Embryonic facial prominence (tissue), 1 donor: Measurements from ENCODE around the gene EEF1AKMT2.
"Not testable (repeated sequence)": the region's sequence is repeated elsewhere in the genome, so short reads cannot be mapped to it uniquely, and the experiment has no call there.

ENCODE experiments used
- DNase-seq: peaks from one replicate; pipeline ENCODE4 v3.0.0-alpha.2; 2016; ENCODE audit errors: extremely low spot score

Gene EEF1AKMT2

GRCh38 chr10:124755581-124755980, 36.1 kb downstream of the EEF1AKMT2 start:
- no peak for DNase-seq

DNA sequence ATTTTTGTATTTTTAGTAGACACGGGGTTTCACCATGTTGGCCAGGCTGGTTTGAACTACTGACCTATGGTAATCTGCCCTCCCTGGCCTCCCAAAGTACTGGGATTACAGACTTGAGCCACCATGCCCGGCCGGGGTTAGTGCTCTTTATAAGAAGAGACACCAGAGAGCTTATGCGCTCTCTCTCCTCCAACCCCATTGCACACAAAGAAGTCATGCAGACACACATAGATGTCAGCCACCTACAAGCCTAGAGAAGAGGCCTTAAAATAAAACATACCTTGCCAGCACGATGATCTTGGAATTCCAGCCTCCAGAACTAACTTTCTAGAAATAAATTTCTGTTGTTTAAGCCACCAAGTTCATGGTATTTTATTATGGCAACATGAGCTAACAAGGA, 37.5 kb downstream of the EEF1AKMT2 start:
- DNase-seq: no peak

DNA sequence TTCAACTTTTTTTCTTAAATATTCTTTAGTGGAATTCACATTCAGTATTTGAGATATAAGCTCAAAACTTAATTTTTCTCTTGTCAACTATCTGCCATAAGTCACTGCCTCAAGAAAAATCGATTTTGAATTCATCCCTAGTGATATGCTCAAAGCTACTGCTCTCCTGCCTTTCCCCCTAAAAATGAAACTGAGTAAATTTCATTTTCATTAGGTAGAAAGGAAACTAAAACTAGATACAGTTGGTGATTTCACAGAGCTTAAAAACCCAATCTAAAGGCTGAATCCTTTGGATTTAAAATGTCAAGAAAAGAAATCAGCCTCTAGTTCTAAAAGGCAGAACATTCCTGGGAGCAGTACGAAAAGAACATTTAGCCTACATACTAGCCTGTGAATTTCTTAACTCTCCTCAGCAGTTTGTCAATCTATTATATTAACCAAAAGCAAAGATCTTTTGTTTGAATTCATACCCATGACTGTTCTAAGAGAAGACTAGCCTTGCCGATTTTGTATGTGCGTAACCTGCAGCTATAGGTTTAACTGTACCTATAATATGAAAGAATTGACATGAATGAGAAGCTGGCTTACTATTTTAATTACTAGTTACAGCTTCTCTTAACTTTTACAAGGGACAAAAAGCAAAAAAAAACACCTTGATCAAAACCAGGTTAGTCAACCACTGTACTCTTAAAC, 42.6 kb downstream of the EEF1AKMT2 start:
- DNase-seq: no peak

GRCh38 chr10:124748166-124748565, 43.5 kb downstream of the EEF1AKMT2 start:
- no peak for DNase-seq

DNA sequence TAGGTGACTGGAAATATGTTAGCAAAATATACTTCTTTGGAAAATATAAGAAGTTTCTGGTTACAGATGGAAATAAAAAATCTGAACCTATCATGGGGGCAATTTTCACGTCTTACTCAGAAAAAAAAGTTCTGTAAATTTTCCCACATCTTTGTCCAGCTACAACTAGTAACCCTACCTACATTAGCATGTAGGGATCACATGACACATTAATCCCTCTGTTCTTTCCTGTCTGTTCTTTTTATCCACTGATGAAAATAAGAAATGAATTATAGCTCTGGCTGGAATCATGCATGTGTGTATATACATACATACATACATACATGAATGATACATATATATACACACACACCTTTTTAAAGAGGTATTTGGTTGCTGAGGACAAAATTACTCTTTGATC, 43.9 kb downstream of the EEF1AKMT2 start:
- DNase-seq: no peak

GRCh38 chr10:124746992-124747391, 44.7 kb downstream of the EEF1AKMT2 start:
- no peak for DNase-seq

- DNase-seq: not testable (repeated sequence)
Measured at GRCh38 chr10:124746447-124746846, 45.2 kb downstream of the EEF1AKMT2 start.

DNA sequence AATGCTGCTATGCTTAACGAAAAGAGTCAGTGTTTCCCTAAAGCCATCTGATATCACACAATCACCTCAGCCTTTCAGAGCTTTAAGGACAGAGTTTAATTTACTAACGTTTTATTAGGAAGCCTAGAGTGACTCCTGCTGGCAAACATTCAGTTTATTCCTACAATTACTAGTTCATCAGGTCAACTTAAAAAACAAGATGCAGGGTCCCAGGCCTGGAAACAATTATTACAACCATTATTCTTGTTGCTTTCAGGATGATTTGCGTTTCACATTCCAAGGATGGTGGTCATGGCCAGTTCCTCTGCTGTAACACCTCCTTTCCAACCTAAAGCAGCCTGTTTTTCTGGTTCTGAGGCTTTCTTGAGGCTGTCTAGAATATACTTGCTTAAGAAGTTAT, 46.0 kb downstream of the EEF1AKMT2 start:
- DNase-seq: peak; percentile 29

DNA sequence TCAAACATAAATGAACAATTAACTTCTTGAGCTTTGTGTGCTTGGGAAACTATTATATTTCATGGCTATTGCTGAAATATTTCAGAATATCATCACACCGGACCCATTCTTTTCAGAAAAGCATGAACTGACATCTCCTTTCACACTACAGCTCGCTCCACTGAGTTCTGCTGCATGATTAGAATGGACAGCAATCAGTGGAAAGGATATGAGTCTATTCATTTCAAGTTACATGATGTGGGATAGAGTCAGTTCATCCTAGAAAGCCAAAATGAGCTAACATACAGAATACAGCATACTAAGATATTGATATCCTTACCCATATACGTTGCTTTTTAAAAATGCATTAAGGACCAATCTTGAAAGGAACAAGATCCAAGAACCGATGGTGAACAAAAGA, 46.4 kb downstream of the EEF1AKMT2 start:
- DNase-seq: no peak

- DNase-seq: peak; percentile 71
Measured at GRCh38 chr10:124744102-124745050, 47.3 kb downstream of the EEF1AKMT2 start, which contains the start of gene FAM53B. FAM53B (minus strand) TSS chr10:124744378; CDS start chr10:124706713, 37,665 bp downstream.

GRCh38 chr10:124743191-124744101, 48.2 kb downstream of the EEF1AKMT2 start:
- DNase-seq: no peak

- no peak for DNase-seq
Measured at GRCh38 chr10:124742413-124743190, 49.1 kb downstream of the EEF1AKMT2 start.

- no peak for DNase-seq
Measured at GRCh38 chr10:124741922-124742412, 49.7 kb downstream of the EEF1AKMT2 start.

GRCh38 chr10:124741281-124741921, 50.3 kb downstream of the EEF1AKMT2 start:
- peak; percentile 85 for DNase-seq

DNA sequence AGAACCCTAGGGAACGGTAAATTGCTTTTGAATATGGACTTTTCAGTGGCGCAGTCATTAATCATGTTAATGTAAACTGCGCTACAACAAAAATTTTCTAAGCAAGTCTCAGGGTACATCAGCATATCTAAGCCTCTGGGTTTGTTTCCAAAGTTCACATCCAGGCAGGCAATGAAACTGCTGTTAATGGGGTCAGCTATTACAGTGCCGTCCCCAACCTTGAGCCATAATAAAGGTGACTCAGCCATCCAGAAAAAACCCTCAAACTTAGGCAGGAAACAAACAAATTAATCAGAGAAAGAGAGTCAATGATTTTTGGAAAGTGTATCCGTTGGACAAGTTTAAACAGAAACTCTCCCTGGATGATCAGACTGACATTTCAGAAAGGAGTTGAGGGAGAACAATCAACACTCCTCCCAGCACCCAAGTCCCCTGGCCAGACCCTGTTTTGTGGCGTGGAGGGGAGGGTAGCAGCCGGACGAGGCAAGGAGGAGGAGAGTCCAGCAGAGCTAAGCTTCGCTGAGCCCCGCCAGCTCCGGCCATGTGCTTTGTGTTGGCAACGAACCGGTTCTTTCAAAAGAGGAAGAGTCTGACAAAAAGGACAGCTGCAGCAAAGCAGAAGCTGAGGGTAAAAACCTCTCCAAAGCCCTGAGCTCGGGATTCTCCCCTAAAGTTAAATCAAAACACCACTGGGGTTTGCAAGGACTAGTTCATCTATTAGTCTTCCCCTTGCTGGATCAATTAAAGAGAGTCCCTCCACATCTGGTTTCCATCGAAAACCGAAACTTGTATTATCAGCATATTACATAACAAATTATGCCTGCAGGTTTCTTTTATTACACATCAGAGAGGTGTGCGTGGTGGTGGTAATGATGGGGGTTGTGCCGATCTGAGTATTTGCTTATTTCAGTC, 51.1 kb downstream of the EEF1AKMT2 start:
- DNase-seq: no peak

- no peak for DNase-seq
Measured at GRCh38 chr10:124739986-124740368, 51.7 kb downstream of the EEF1AKMT2 start.

DNA sequence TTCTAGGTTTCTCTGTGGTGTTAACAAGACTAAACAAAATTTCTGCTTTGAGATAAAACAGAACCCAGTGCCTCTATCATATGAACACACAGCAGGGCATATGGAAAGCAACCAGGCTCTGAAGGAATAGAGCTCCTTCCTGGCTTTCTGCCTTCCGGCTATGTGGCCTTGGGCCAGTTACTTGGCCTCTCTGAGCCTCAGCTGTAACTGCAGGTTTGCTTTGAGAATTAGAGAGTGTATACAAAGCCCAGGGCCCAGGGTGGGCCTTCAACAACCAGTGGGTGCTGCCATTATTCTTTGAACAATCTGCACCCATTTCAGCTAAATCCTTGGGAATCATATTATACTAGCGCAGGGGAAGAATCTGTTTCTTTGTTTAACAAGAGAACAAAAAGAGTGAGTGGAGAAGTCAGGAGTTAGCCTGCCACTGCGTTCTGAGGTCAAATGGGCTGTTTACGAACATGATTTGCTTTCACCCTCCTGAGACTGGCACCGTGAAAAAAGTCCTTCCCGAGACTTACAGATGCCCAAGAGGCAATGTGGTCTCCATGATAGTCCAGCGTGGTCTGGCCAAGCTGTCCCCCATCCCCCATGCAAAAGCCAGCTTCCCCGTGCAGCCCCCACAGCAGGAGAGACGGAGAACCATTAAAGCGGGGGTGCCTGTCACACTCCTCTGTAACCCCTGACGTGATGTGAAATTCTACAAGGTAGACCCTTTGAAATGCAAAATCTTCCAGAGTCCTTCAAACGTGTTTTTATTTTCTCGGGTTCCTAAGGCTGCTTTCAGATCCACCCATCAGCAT, 52.4 kb downstream of the EEF1AKMT2 start:
- DNase-seq: no peak

DNA sequence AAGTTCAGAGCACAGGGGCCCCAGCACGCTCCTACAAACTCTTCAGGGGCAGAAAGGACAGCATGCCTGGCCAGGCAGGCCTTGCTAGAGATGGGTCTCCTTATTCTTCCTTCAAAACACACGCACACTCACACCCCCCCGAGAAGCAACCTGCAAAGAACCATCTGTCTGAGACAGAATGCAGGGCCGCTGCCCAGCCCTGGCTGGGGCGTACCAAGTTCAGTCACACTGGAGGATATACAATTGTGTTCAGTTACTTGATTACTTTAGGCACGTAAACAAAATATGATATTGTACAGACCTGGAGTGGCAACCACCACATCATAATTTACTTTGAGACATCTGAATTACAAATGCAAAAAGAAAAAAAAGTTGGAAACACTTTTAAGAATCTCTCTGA, 53.2 kb downstream of the EEF1AKMT2 start:
- no peak for DNase-seq
